ENCODE measurements around the gene MIEN1. TPM values are rescaled to one million over a fixed set of nuclear protein-coding genes. Genes with fewer than 3 reads are reported as not detected.
"Not testable (repeated sequence)": the region's sequence is repeated elsewhere in the genome, so short reads cannot be mapped to it uniquely, and the experiment has no call there.

MIEN1 gene
- total RNA-seq, 1 donor = 21.6 TPM

DNA sequence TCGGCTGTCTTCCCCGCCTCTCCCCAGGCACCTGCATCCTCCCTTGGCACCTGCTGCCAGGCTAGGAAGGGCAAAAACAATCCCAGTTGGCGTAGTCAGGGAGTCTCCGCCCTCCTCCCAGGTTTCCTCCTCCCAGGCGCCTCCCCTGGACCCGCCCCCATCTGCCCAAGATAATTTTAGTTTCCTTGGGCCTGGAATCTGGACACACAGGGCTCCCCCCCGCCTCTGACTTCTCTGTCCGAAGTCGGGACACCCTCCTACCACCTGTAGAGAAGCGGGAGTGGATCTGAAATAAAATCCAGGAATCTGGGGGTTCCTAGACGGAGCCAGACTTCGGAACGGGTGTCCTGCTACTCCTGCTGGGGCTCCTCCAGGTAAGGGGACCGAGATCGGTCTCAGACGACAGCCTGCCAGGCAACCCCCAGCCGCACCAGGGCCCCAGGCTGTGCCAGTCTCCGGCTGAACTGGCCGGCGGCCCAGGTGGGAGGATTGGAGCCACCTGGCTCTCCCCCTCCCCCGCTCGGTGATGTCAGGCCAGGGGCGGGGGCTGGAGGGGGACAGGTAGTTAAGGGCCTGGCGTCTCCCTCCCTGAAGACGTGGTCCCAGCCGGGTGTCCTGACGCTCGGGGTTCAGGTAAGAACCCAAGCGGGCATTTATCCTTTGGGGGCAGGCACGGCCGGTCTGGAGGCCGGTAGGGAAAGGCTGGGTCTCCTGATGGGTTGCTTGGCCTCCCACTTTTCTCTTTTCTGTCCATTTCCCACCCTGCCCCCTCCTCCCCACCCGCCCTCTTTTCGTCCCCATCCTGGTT lies 7.6 kb upstream of the MIEN1 start, which contains the start of gene GRB7:
GRB7 (plus strand) TSS at position 179 of the 808 bp plus-strand sequence. CDS start 4,364 bp downstream, outside the sequence.
- peaks cover 32% of the 10 kb centered on the region for H3K27me3 ChIP-seq (ENCODE audit: insufficient read depth, low read length)
- H3K4me3 ChIP-seq (ENCODE audit: low read length) = no peak within 1 kb of the TSS
- H3K9me3 ChIP-seq (ENCODE audit: low read depth, low read length) = no peaks in the 10 kb centered on the region
- peaks cover 19% of the 10 kb centered on the region for H3K4me1 ChIP-seq (ENCODE audit: insufficient read depth, low read length)

DNA sequence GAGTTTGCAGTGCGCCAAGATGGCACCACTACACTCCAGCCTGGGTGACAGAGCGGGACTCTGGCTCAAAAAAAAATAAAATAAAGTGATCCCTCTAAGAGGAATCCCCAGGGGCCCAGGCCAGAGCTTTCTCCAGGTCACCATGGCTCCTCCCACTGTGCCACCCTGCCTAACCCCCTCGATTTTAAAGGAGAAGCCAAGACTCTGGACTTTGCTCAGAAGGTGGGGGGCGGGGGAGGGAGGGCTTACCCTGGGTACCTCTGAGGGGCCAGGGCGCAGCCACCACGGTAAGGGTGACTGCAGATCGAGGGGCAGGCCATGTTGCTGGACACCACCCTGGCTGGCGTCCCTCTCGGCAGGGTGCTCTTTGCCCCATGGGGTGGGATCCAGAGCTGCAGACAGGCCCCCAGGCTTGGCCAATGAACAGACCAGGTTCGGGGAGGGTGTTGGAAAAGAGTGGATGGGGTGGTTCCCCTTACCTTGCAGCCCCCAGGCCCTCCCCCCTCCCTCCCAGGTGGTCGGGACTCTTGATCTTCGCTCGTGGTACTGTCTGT lies 7.0 kb upstream of the MIEN1 start:
- no peaks in the 10 kb centered on the region for H3K9me3 ChIP-seq (ENCODE audit: low read depth, low read length)
- peaks cover 19% of the 10 kb centered on the region for H3K4me1 ChIP-seq (ENCODE audit: insufficient read depth, low read length)
- H3K4me3 ChIP-seq (ENCODE audit: low read length) = no peak overlapping the region
- H3K27me3 ChIP-seq (ENCODE audit: insufficient read depth, low read length) = peaks cover 32% of the 10 kb centered on the region

- H3K4me3 ChIP-seq (ENCODE audit: low read length) = no peak overlapping the region
- H3K9me3 ChIP-seq (ENCODE audit: low read depth, low read length) = no peaks in the 10 kb centered on the region
- H3K27me3 ChIP-seq (ENCODE audit: insufficient read depth, low read length) = peaks cover 32% of the 10 kb centered on the region
- H3K4me1 ChIP-seq (ENCODE audit: insufficient read depth, low read length) = peaks cover 19% of the 10 kb centered on the region
These were observed 6.2 kb upstream of the MIEN1 start for GRCh38 chr17:39736319-39737165.

- Histone ChIP-seq H3K27me3 (ENCODE audit: insufficient read depth, low read length) (peaks cover 32% of the 10 kb centered on the region), H3K9me3 (ENCODE audit: low read depth, low read length) (no peaks in the 10 kb centered on the region), H3K4me1 (ENCODE audit: insufficient read depth, low read length) (peaks cover 23% of the 10 kb centered on the region), H3K4me3 (ENCODE audit: low read length) (no peak overlapping the region)
These were observed 5.5 kb upstream of the MIEN1 start for GRCh38 chr17:39735882-39736281.

GRCh38 chr17:39732586-39732985 lies 2.3 kb upstream of the MIEN1 start:
- Histone ChIP-seq H3K4me3 (ENCODE audit: low read length) (no peak overlapping the region), H3K9me3 (ENCODE audit: low read depth, low read length) (no peaks in the 10 kb centered on the region), H3K27me3 (ENCODE audit: insufficient read depth, low read length) (peaks cover 11% of the 10 kb centered on the region), H3K4me1 (ENCODE audit: insufficient read depth, low read length) (peaks cover 16% of the 10 kb centered on the region)

DNA sequence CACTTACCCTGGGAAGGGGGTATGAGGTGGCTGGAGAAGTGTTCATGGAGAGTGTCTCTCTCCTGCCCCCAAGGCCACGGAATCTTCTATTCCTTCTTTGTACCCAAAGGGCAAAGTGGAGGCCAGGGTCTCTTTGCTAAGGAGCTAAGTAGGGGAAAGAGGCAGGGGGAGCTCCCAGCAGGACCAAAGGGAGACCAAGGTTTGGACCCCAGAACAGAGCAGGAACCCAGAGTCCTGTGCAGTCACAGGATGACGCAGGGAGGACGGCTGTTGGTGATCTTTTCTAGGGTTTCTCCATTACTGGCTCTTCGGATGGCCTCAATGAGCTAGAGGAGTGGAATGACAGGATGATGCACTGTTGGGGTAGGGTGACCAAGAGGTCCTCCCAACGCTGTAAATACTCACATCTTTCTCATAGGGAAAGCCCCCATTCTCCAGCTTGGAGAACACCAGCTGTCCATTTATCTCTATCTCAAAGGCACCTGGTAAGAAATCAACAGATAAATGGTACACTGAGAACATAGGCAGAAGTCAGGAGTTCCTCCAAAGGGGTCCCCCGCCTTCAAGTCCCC lies 966 bp downstream of the MIEN1 start:
- Histone ChIP-seq H3K4me3 (ENCODE audit: low read length) (peak overlapping the region; percentile 66), H3K9me3 (ENCODE audit: low read depth, low read length) (no peaks in the 10 kb centered on the region), H3K4me1 (ENCODE audit: insufficient read depth, low read length) (peaks cover 16% of the 10 kb centered on the region), H3K27me3 (ENCODE audit: insufficient read depth, low read length) (no peaks in the 10 kb centered on the region)

DNA sequence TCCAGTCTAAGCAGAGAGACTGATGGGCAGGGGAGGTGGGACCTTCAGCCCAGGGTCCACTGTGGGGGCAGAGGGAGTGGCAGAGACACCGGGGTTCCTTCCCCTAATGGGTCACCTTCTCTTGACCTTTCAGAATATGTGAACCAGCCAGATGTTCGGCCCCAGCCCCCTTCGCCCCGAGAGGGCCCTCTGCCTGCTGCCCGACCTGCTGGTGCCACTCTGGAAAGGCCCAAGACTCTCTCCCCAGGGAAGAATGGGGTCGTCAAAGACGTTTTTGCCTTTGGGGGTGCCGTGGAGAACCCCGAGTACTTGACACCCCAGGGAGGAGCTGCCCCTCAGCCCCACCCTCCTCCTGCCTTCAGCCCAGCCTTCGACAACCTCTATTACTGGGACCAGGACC lies 2.8 kb downstream of the MIEN1 start:
- Histone ChIP-seq H3K4me3 (ENCODE audit: low read length) (no peak overlapping the region), H3K9me3 (ENCODE audit: low read depth, low read length) (no peaks in the 10 kb centered on the region), H3K27me3 (ENCODE audit: insufficient read depth, low read length) (no peaks in the 10 kb centered on the region), H3K4me1 (ENCODE audit: insufficient read depth, low read length) (peaks cover 16% of the 10 kb centered on the region)

DNA sequence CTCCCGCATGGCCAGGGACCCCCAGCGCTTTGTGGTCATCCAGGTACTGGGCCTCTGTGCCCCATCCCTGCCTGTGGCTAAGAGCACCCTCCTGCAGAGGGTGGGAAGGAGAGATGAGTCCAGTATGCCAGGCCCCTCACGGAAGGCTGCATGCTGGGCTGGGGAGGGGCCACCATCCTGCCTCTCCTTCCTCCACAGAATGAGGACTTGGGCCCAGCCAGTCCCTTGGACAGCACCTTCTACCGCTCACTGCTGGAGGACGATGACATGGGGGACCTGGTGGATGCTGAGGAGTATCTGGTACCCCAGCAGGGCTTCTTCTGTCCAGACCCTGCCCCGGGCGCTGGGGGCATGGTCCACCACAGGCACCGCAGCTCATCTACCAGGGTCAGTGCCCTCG lies 3.7 kb downstream of the MIEN1 start:
- Histone ChIP-seq H3K9me3 (ENCODE audit: low read depth, low read length) (no peaks in the 10 kb centered on the region), H3K4me1 (ENCODE audit: insufficient read depth, low read length) (peaks cover 16% of the 10 kb centered on the region), H3K4me3 (ENCODE audit: low read length) (no peak overlapping the region), H3K27me3 (ENCODE audit: insufficient read depth, low read length) (no peaks in the 10 kb centered on the region)

- peaks cover 12% of the 10 kb centered on the region for H3K4me1 ChIP-seq (ENCODE audit: insufficient read depth, low read length)
- not testable (repeated sequence) for H3K4me3 ChIP-seq (ENCODE audit: low read length); H3K27me3 ChIP-seq (ENCODE audit: insufficient read depth, low read length)
These were observed 4.4 kb downstream of the MIEN1 start for GRCh38 chr17:39725923-39726322.

GRCh38 chr17:39724731-39725130 lies 5.6 kb downstream of the MIEN1 start:
- Histone ChIP-seq H3K4me3 (ENCODE audit: low read length) (no peak overlapping the region), H3K4me1 (ENCODE audit: insufficient read depth, low read length) (peaks cover 7% of the 10 kb centered on the region), H3K9me3 (ENCODE audit: low read depth, low read length) (no peaks in the 10 kb centered on the region), H3K27me3 (ENCODE audit: insufficient read depth, low read length) (no peaks in the 10 kb centered on the region)

More at GRCh38 chr17:39725923-39726322, 4.4 kb downstream of the MIEN1 start:
- not testable (repeated sequence) for H3K9me3 ChIP-seq (ENCODE audit: low read depth, low read length)

DNA sequence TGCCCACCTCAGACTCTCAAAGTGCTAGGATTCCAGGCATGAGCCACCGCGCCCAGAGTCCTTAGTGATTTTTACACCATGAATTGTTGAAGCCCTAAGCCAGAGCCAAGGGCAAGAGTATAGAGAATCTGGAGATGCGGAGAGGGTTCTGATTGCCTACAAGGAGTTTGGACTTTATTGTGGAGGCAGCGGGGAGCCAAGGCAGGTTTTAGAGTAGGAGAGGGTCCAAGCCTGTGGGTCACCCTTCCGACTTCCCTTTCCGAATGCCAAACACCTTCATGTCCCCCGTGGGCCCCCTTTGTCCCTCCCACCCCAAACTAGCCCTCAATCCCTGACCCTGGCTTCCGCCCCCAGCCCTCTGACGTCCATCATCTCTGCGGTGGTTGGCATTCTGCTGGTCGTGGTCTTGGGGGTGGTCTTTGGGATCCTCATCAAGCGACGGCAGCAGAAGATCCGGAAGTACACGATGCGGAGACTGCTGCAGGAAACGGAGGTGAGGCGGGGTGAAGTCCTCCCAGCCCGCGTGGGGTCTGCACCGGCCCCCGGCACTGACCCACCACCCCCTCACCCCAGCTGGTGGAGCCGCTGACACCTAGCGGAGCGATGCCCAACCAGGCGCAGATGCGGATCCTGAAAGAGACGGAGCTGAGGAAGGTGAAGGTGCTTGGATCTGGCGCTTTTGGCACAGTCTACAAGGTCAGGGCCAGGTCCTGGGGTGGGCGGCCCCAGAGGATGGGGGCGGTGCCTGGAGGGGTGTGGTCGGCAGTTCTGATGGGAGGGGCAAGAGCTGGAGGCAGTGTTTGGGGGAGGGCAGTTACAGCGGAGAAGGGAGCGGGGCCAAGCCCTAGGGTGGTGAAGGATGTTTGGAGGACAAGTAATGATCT lies 7.1 kb downstream of the MIEN1 start:
- Histone ChIP-seq H3K27me3 (ENCODE audit: insufficient read depth, low read length) (no peaks in the 10 kb centered on the region), H3K4me3 (ENCODE audit: low read length) (no peak overlapping the region), H3K4me1 (ENCODE audit: insufficient read depth, low read length) (no peaks in the 10 kb centered on the region), H3K9me3 (ENCODE audit: low read depth, low read length) (no peaks in the 10 kb centered on the region)

DNA sequence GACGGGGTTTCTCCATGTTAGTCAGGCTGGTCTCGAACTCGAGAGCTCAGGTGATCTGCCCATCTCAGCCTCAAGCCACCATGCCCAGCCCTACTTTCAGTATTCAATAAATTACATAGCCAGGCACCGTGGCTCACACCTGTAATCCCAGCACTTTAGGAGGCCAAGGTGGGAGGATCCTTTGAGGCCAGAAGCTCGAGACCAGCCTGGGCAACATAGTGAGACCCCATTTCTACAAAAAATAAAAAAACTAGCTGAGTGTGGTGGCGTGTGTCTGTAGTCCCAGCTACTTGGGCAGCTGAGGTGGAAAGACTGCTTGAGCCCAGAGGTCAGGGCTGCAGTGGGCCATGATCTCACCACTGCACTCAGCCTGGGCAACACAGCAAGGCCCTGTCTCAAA lies 8.2 kb downstream of the MIEN1 start:
- no peak overlapping the region for H3K4me3 ChIP-seq (ENCODE audit: low read length)
- H3K27me3 ChIP-seq (ENCODE audit: insufficient read depth, low read length) = no peaks in the 10 kb centered on the region
- H3K9me3 ChIP-seq (ENCODE audit: low read depth, low read length) = no peaks in the 10 kb centered on the region
- H3K4me1 ChIP-seq (ENCODE audit: insufficient read depth, low read length) = no peaks in the 10 kb centered on the region

- no peaks in the 10 kb centered on the region for H3K4me1 ChIP-seq (ENCODE audit: insufficient read depth, low read length)
- no peak overlapping the region for H3K4me3 ChIP-seq (ENCODE audit: low read length)
- no peaks in the 10 kb centered on the region for H3K27me3 ChIP-seq (ENCODE audit: insufficient read depth, low read length)
- no peaks in the 10 kb centered on the region for H3K9me3 ChIP-seq (ENCODE audit: low read depth, low read length)
These were observed 10.6 kb downstream of the MIEN1 start for GRCh38 chr17:39719563-39720355.

Measured in mononuclear cell (primary cell).